Caco-2 (cell line): Measurements from ENCODE around the gene KLK10. TPM values are rescaled to one million over a fixed set of nuclear protein-coding genes. Genes with fewer than 3 reads are reported as not detected.

Experiments used
- BruUV-seq: library from RNA; stranded (reverse); fragments of 400-500 nt; replicated peaks from 2 replicates; lab custom pipeline; 2021; lab: Mats Ljungman, UMichigan
- CTCF ChIA-PET: fragments of 300-600 bp; sonication (Branson Sonifier 250); formaldehyde crosslinking; loops from one replicate; lab custom pipeline; 2022; ENCODE audit warnings: antibody characterized with exemption; lab: Charles Lee
- POLR2A ChIA-PET: fragments of 300-600 bp; sonication (Branson Sonifier 250); formaldehyde crosslinking; loops from one replicate; lab custom pipeline; 2022; ENCODE audit warnings: antibody characterized with exemption; lab: Charles Lee
- DNase-seq, 2 experiments: peaks; one replicate each; pipeline versions ENCODE4 v3.0.0 to v3.0.0-alpha.2; 2020 to 2022
- H3K27me3 ChIP-seq: replicated peaks from 2 replicates; pipeline ENCODE4 v1.6.0; 2011; ENCODE audit warnings: low read length; ENCODE audit not compliant: control insufficient read depth, insufficient read depth
- H3K36me3 ChIP-seq: 2 replicates; pipeline ENCODE4 v1.5.1; 2011; ENCODE audit warnings: low read length; ENCODE audit not compliant: control insufficient read depth, insufficient read depth
- H3K4me1 ChIP-seq: fragments of 250-450 bp; sonication (Bioruptor Pico); 2 replicates; pipeline ENCODE4 v1.5.1; 2020; ENCODE audit warnings: mild to moderate bottlenecking
- H3K4me3 ChIP-seq: 2 replicates; pipeline ENCODE4 v1.5.1; 2011; ENCODE audit warnings: low read depth, mild to moderate bottlenecking, control low read depth, low read length
- H3K9me3 ChIP-seq: fragments of 250-450 bp; sonication (Bioruptor Pico); 2 replicates; pipeline ENCODE4 v1.5.1; 2020; ENCODE audit warnings: mild to moderate bottlenecking, moderate library complexity
- H3K27ac Mint-ChIP-seq: one replicate; pipeline ENCODE4 v1.8.0; 2022; ENCODE audit warnings: mixed read lengths; ENCODE audit not compliant: unreplicated experiment
- H3K27me3 Mint-ChIP-seq: one replicate; pipeline ENCODE4 v1.8.0; 2022; ENCODE audit warnings: mixed read lengths; ENCODE audit not compliant: insufficient read depth, unreplicated experiment
- H3K36me3 Mint-ChIP-seq: one replicate; pipeline ENCODE4 v1.8.0; 2022; ENCODE audit warnings: mild to moderate bottlenecking, mixed read lengths; ENCODE audit not compliant: insufficient read depth, unreplicated experiment
- H3K4me1 Mint-ChIP-seq: one replicate; pipeline ENCODE4 v1.8.0; 2022; ENCODE audit warnings: low read depth, mixed read lengths; ENCODE audit not compliant: unreplicated experiment
- H3K4me3 Mint-ChIP-seq: one replicate; pipeline ENCODE4 v1.8.0; 2022; ENCODE audit warnings: mild to moderate bottlenecking, moderate library complexity, mixed read lengths; ENCODE audit not compliant: unreplicated experiment
- H3K9me3 Mint-ChIP-seq: one replicate; pipeline ENCODE4 v1.8.0; 2022; ENCODE audit warnings: mixed read lengths; ENCODE audit not compliant: unreplicated experiment
- CTCF ChIP-seq, 2 experiments: fragments of 200-600 bp in 1 of 2; IDR thresholded peaks; 1 replicate in 1 of 2; 2 replicates in 1 of 2; pipeline versions ENCODE4 v1.5.1 to v1.8.0; 2011 to 2022; ENCODE audit warnings: antibody characterized with exemption in 1 of 2, control low read depth in 1 of 2, inconsistent platforms in 1 of 2, low read depth in 1 of 2, low read length in 1 of 2, mild to moderate bottlenecking in 1 of 2, moderate library complexity in 1 of 2; ENCODE audit not compliant: insufficient read depth in 1 of 2, severe bottlenecking in 1 of 2, unreplicated experiment in 1 of 2
- intact Hi-C: fragments of 100-400 bp; cut with micrococcal nuclease; formaldehyde crosslinking; loops from one replicate; pipeline ENCODE4 v1.10.0; 2022; ENCODE audit not compliant: unreplicated experiment
- total RNA-seq: library from RNA; stranded (reverse); gene quantifications from 2 replicates; pipeline ENCODE4 v1.2.3, GENCODE V29; 2022

The KLK10 gene
- total RNA-seq, 1 experiment from 2014 or later: not detected

DNA sequence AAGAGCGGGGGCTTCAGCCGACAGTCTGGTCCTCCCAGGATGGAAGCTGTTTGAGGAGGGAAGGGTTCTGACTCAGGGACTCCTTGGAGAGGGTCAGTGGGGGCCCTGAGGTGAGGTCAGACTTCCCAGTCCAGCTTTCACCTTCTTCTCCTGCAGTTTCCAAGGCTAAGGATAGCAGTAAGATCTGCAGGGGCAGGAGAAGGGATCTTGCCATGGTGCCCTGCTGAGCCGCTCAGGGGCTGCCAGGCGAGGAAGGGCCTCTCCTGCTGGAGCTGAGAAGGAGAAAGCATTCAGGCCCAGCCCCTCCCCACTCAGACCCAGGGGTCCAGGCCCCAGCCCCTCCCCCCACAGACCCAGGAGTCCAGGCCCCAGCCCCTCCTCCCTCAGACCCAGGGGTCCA lies 37.3 kb downstream of the KLK10 start:
- Mint-ChIP-seq H3K27ac (no peak overlapping the region), H3K36me3 (no peaks in the 10 kb centered on the region), H3K27me3 (peaks cover 12% of the 10 kb centered on the region), H3K9me3 (no peaks in the 10 kb centered on the region), H3K4me3 (no peak overlapping the region), H3K4me1 (no peaks in the 10 kb centered on the region)
- no TSS peak for BruUV-seq
- TF ChIP-seq CTCF (IDR thresholded peaks at IDR 0.05; ENCODE audit: insufficient read depth in 1 of 2, low read depth in 1 of 2, low read length in 1 of 2, severe bottlenecking in 1 of 2, unreplicated experiment in 1 of 2): no peak
- intact Hi-C loops: no loop called here
- CTCF ChIA-PET: no interaction called here
- Histone ChIP-seq H3K27me3 (no peaks in the 10 kb centered on the region), H3K36me3 (no peaks in the 10 kb centered on the region), H3K9me3 (no peaks in the 10 kb centered on the region), H3K4me1 (peaks cover 10% of the 10 kb centered on the region; the same call in 1 of the 2 replicates), H3K4me3 (no peak overlapping the region)
- no peak for DNase-seq
- POLR2A ChIA-PET: interaction anchor here (0.5 kb wide), 1 partner anchor 112 kb away, joined by 11 read pairs; no protein-coding TSS in a partner anchor

DNA sequence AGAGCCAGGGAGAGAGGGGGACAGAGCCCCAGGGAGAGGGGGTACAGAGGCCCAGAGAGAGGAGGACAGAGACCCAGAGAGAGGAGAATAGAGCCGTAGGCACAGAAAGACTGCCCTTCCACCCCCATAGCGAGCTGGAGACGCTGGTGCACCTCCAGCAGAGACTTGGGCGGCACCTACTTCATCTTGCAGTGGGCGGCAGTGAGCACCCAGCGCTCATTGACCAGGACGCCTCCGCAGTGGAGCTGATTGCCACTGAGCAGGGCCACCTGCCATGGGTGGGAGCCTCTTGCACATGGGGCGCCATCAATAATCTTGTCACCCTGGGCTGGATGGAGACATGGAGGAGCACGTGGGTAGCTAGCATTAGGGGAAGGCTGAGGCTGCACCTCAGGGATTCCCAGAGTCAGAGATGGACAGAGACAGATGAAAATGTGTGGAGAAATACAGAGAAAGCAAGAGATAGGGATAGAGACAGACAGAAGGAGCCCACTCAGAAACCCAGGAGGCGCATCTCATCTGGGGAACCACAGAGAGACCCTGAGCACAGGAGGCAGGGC lies 37.8 kb downstream of the KLK10 start:
- intact Hi-C loops: no loop called here
- Mint-ChIP-seq H3K4me1 (no peaks in the 10 kb centered on the region), H3K9me3 (no peaks in the 10 kb centered on the region), H3K4me3 (no peak overlapping the region), H3K27me3 (peaks cover 12% of the 10 kb centered on the region), H3K27ac (no peak overlapping the region), H3K36me3 (no peaks in the 10 kb centered on the region)
- Histone ChIP-seq H3K4me1 (peaks cover 10% of the 10 kb centered on the region; the same call in 1 of the 2 replicates), H3K36me3 (no peaks in the 10 kb centered on the region), H3K4me3 (no peak overlapping the region), H3K9me3 (no peaks in the 10 kb centered on the region), H3K27me3 (no peaks in the 10 kb centered on the region)
- no peak for DNase-seq
- ChIA-PET CTCF (no interaction called here), POLR2A (interaction anchor here (0.5 kb wide), 1 partner anchor 113 kb away, joined by 11 read pairs; no protein-coding TSS in a partner anchor)
- BruUV-seq: no TSS peak
- TF ChIP-seq CTCF (IDR thresholded peaks at IDR 0.05; ENCODE audit: insufficient read depth in 1 of 2, low read depth in 1 of 2, low read length in 1 of 2, severe bottlenecking in 1 of 2, unreplicated experiment in 1 of 2): no peak

DNA sequence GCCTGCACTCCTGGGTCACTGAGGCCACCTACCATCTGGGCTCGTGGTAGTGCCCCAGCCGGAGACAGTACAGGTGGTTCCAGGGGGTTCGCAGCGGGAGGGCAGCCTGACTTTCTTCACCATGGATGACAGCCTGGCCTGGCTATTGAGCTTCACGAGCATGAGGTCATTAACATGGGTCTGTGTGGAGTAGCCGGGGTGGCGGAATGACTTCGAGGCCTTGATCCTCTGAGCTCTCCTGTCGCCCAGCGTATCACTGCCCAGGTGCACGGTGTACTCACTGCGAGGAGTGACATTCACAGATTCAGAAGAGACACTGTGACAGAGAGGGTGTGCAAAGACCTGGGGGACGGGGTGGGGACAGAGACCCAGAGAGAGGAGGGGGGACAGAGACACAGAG lies 39.3 kb downstream of the KLK10 start:
- CTCF ChIA-PET: no interaction called here
- no TSS peak for BruUV-seq
- intact Hi-C loops: no loop called here

More for the DNA sequence above, 39.3 kb downstream of the KLK10 start:
- Mint-ChIP-seq H3K9me3 (no peaks in the 10 kb centered on the region), H3K4me3 (no peak overlapping the region), H3K27ac (no peak overlapping the region), H3K27me3 (peaks cover 9% of the 10 kb centered on the region), H3K36me3 (no peaks in the 10 kb centered on the region), H3K4me1 (peaks cover 7% of the 10 kb centered on the region)
- Histone ChIP-seq H3K4me1 (peaks cover 14% of the 10 kb centered on the region; the same call in 1 of the 2 replicates), H3K27me3 (no peaks in the 10 kb centered on the region), H3K9me3 (no peaks in the 10 kb centered on the region), H3K4me3 (no peak overlapping the region), H3K36me3 (no peaks in the 10 kb centered on the region)
- DNase-seq: no peak
- TF ChIP-seq CTCF (IDR thresholded peaks at IDR 0.05; ENCODE audit: insufficient read depth in 1 of 2, low read depth in 1 of 2, low read length in 1 of 2, severe bottlenecking in 1 of 2, unreplicated experiment in 1 of 2): no peak
- POLR2A ChIA-PET: no interaction called here
